ENCODE measurements around the gene HLA-DMA.
A peak's percentile ranks its signal among the peaks of the same experiment; 100 is the strongest.
"Not testable (repeated sequence)": the region's sequence is repeated elsewhere in the genome, so short reads cannot be mapped to it uniquely, and the experiment has no call there.

The HLA-DMA gene

DNA sequence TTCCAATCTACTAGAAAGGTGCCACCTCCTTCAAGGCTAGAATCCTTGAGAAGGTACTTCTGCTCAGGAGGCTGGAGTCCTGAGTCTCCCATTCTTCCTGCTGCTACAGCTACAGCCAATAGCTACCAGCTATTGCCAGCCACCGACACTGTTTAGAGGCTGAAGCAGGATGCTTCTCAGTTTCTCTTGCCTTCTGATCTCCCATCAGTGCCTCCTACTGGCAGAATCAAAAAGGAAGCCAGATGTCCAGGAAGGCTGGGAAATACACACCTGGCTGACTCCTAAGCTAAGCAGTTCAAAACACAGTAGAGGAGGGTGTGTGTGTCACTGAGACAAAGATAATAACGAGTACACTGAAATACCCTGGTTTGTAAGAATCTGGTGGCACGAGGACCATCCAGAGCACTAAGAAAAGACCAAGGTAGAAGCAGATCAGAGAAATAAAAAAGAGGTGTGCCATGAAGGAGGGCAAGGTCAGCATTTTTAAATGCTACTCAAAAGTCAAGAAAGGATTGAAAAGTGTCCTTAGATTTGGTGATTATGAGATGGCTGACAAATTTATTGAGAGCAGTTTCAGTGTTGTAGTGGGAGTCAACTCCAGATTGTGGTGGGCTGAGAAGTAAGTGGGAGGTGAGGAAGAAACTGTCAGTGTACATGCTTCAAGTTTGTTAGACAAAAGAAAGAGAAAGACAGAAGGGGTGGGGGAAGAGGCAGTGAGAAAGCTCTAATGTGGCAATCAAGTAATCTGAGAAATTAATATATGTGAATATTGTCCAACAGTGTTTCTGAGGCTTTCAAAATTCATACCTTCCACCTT, 2.3 kb upstream of the HLA-DMA start:
- DNase-seq (ENCODE audit: low spot score), result peak; percentile 59

DNA sequence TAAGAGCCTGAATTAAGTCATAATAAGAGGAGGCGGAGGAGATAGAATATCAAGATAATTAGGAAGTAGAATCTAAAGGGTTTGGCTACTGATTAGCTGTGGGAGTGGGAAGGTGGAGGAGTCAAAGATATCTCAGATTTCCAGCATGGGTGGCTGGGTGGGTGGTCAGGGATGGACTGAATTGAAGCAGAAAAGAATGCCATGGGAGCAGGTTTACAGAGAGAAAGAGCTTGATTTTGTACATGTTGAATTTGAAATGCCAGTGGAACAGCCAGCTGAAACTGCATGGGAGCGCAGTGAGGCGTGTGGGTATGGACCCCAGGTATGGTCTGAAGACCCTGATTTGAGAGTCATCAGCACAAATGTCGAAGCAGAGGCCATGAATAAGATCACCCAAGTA, 1.4 kb upstream of the HLA-DMA start:
- DNase-seq (ENCODE audit: low spot score), result no peak

DNA sequence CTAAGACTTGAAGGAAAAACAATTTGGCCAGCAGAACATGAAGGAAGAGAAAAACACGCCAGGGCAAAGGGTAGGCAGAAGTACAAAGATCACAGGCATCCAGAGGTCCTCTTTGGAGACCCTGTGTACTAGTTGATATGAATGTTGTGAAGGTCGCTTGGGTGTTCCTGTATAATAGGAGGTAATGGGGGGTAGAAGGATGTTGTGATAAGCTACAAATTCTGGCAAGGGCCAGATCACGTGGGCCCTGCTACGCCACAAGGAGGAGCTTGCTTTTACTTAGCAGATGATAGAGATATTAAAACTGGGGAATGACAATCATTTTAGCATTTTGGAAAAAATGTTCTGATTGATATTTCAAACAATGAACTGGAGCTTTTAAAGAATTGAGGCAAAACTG, 878 bp upstream of the HLA-DMA start:
- no peak for DNase-seq (ENCODE audit: low spot score)

- DNase-seq (ENCODE audit: low spot score), result no peak
Observed at GRCh38 chr6:32950449-32950848, 2.4 kb downstream of the HLA-DMA start.

- DNase-seq (ENCODE audit: low spot score), result no peak
Observed at GRCh38 chr6:32950010-32950409, 2.9 kb downstream of the HLA-DMA start.

- DNase-seq (ENCODE audit: low spot score), result no peak
Observed at GRCh38 chr6:32949113-32949512, 3.8 kb downstream of the HLA-DMA start.

DNA sequence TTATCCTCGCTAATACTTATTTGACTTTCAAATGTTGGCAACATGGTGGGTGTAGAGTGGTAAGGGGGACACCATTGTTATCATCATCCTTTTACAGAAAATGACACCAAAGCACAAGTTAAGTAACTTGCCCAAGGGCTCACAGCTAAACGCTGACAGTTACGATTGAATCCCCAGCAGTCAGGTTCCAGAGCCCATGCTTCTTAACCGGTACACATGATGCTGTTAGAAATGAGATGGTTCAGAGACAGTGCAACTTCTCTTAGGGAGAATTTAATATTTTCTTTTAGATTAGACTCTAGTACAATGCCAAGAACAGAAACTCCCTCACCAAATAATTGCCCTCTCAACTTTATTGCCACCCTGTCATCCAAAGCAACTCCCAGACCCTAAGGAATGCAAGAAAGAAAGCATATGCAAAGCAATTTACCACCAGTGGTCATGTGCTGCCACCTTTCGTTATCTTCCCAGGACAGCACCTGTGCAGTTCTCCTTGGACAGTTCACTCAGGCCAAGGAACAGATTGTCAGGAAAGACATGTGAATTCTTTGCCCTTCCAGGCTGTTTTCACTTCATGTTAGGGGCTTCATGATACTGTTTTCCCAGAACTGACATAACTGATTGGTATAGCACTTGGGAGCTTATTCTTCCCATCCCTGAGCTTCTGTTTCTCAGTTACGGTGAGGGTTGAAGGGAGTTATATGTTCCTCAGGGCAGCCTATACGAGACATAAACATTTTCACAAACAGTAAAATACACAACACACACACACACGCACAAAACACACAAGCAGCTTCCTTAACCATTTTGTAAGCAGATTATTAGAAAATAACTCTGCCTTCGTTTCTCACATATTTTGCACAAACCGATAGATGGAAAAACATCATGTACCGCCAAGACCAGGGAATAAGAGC, 5.1 kb downstream of the HLA-DMA start:
- DNase-seq (ENCODE audit: low spot score), result peak; percentile 28

- DNase-seq (ENCODE audit: low spot score), result no peak
Observed at GRCh38 chr6:32946893-32947292, 6.0 kb downstream of the HLA-DMA start.

GRCh38 chr6:32945953-32946352, 6.9 kb downstream of the HLA-DMA start:
- no peak for DNase-seq (ENCODE audit: low spot score)

DNA sequence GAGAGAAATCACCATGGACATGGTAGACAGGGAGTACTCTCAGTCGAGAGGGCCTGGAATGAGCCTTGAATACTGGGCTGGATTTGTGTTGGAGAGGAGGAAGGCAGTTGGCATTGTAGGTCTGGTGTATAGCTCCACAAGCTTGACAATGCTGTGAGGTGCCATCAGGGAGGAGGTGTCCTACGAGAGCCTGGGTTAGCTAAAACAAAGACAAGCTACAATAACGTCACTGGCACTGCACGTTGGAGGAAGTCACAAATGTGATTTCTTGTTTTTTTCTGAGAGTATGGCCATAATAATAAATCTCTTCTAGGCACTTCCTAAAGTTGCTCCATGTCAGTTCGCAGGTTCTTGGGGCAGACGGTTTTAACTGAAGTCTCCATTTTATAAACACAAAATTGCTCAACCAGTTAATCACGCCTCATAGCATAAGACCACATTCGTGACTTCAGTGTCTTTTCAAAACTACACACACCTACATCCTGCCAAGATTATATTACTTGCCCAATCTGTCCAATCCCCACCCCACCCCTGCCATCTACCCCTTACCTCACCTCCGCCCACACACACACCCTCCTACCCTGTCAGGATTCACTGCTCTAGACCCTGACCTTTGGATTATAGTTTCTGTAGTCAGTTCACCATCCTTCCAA, 7.7 kb downstream of the HLA-DMA start:
- DNase-seq (ENCODE audit: low spot score), result no peak

DNA sequence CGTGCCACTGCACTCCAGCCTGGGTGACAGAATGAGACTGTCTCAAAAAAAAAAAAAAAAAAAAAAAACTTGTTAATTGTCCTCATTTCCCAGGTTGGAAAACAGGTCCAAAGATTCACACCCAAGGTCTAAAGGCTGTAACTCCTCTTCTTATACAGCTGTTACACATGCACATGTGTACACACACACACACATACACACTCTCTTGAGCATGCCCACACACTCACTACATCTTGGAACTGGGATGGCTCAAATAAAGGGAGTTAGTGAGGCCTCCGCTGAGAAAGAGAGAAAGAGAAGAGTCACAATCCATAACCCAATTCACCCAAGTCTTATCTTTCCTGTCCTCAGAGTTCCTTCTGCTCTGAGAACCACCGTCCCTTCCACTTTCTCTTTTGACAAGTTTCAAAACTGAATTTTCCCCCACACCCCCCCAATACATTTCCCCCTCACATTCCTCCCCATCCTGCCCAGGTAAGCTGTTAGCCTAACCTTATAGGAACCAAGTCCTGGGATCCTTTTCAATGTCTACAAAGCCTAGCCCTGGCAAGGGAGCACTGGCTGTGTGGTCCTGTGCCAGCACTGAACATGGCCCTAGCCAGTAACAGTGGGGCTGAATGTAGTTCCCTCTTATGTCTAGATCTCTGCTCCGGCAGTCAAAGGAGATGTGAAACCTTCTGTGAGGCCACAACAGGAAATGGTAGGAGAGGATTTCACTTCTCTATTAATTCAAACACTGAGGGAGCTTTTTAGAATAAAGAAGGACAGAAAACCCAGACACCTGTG, 8.8 kb downstream of the HLA-DMA start:
- DNase-seq (ENCODE audit: low spot score), result peak; percentile 56

DNA sequence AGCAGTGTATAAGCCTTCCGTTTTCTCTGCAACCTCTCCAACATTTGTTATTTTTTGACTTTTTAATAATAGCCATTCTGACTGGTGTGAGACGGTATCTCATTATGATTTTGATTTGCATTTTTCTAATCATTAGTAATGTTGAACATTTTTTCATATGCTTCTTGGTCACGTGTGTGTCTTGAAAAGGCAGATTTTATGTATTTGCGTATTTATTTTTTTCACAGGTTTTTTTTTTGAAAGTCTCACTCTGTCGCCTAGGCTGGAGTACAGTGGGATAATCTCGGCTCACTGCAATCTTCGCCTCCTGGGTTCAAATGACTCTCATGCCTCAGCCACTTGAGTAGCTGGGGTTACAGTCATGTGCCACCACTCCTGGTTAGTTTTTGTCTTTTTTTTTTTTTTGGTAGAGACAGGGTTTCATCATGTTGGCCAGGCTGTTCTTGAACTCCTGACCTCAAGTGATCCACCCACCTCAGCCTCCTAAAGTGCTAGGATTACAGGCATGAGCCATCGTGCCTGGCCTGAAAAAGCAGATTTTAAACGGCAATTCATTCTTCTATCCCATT, 10.3 kb downstream of the HLA-DMA start:
- DNase-seq (ENCODE audit: low spot score), result not testable (repeated sequence)

GRCh38 chr6:32941214-32941768, 11.6 kb downstream of the HLA-DMA start:
- DNase-seq (ENCODE audit: low spot score), result peak; percentile 70

- peak; percentile 86 for DNase-seq (ENCODE audit: low spot score)
Observed at GRCh38 chr6:32940656-32941213, 12.2 kb downstream of the HLA-DMA start, which contains the start of gene HLA-DMB. Gene HLA-DMB, minus strand, starts transcription at chr6:32941028. Its CDS starts 221 bp downstream, at chr6:32940807.

DNA sequence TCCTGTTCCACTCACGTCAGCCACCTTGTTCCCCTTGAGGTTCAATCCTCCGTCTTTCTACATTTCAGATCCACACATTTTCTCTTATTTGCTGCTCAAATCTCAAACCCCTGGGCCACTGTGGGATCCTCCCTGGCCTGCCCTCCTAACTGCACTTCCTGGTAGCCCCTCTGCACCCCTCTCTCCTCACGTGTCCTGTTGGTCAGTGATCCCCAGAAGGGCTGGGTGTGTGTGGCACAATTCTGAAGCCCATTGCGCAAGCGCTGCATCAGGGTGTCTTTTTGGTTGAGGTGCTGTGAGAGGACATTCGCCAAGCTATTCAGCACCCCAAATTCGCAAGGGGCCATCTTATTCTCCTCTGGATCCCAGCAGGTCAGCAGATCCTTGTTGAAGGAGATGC, 14.4 kb downstream of the HLA-DMA start:
- no peak for DNase-seq (ENCODE audit: low spot score)

DNA sequence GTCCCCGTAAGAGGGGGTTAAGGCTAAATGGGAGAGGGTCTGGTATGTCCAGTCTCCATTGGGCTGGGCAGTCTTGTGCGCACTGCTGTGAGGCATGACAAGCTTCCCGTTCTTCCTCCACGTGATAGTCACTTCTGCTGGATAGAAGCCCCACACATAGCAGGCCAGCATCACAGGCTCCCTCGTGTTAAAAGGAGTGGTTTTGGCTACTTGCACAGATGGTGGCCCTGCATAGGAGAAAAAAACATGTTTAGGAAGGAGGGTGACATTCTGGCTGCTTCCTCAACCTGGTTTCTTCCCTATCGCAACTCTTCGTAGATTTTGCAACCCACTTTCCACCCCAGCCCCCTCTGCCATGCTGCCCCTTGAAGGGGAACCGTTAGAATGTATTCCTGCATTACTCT, 15.7 kb downstream of the HLA-DMA start:
- no peak for DNase-seq (ENCODE audit: low spot score)

DNA sequence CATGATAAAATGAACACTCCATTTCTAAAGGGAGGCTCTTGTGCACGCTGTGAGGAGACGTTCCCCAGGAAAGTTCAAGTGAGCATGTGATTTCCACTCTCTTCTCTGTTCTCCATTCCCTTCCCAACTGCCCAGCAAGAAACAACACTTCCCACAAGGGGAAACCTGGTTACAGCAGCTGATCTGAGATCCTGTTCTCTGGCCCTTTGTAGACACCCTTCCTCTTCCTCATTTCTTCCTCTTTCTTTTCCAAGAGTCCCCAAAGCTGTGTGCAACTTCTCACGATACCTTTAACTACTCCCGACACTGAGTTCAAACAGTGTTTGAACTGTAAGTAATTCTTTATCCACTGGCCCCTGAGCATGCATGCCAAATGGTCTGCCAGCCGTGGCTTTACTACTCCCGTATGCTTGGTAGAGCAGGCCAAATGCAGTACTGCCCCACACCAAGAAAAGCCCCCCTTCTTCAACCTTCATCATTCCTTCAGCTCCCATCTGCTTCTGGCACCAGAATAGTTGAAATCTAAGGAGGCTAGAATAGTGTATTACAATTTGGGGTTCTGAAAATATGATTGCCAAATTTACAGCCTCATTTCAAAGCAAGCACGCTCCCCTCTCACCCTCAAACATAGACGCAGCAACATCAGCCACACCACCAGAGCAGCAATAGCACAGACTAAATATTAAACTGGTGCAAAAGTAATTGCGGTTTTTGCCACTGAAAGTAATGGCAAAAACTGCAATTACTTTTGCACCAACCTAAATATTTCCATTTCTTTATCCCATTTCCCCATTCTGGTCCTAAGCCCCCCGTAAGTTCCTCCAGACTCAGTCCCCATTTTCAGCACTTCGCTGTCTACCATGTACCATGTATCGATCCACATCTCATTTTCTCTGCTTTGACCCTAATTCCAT, 16.4 kb downstream of the HLA-DMA start:
- no peak for DNase-seq (ENCODE audit: low spot score)

- DNase-seq (ENCODE audit: low spot score), result no peak
Observed at GRCh38 chr6:32935551-32936238, 17.2 kb downstream of the HLA-DMA start.

GRCh38 chr6:32933661-32934085, 19.2 kb downstream of the HLA-DMA start:
- peak; percentile 71 for DNase-seq (ENCODE audit: low spot score)
